SK-N-SH (cell line): Measurements from ENCODE around the gene RIN3. TPM values are rescaled to one million over a fixed set of nuclear protein-coding genes. Genes with fewer than 3 reads are reported as not detected.

ENCODE experiments used
- CTCF ChIA-PET: fragments of 300-600, 350-600 bp; formaldehyde crosslinking; extraction: SDS; loops from one replicate; lab custom pipeline; 2021; lab: Yijun Ruan, JAX
- POLR2A ChIA-PET: fragments of 350-600 bp; sonication (Branson Sonifier 250); formaldehyde crosslinking; extraction: SDS; loops from one replicate; lab custom pipeline; 2020; ENCODE audit warnings: antibody characterized with exemption, inconsistent platforms; lab: Yijun Ruan, JAX
- DNase-seq: peaks from one replicate; pipeline ENCODE4 v3.0.0; 2012
- H2AFZ ChIP-seq: fragments of 200-600 bp; sonication (generic); 2 replicates; pipeline ENCODE4 v1.8.1; 2016; ENCODE audit warnings: antibody characterized with exemption, mild to moderate bottlenecking, low read depth
- H3F3A ChIP-seq: fragments of 200-600 bp; sonication (generic); replicated peaks from 2 replicates; pipeline ENCODE3; 2016; ENCODE audit warnings: antibody characterized with exemption, mild to moderate bottlenecking; ENCODE audit not compliant: insufficient read depth
- H3K27ac ChIP-seq, 2 experiments: fragments of 200-500 bp in 1 of 2; fragments of 200-600 bp in 1 of 2; sonication (Bioruptor generic) in 1 of 2; sonication (generic), shearing (Covaris generic) in 1 of 2; 2 replicates each; pipeline versions ENCODE4 v1.5.1 to v1.6.1; 2014 to 2016; ENCODE audit warnings: low read depth in 2 of 2, inconsistent platforms in 1 of 2, low read length in 1 of 2, mild to moderate bottlenecking in 1 of 2, mixed read lengths in 1 of 2
- H3K27me3 ChIP-seq: fragments of 200-600 bp; sonication (generic), shearing (Covaris generic); 2 replicates; pipeline ENCODE4 v1.6.1; 2016; ENCODE audit warnings: mixed run types; ENCODE audit not compliant: insufficient read depth
- H3K36me3 ChIP-seq, 2 experiments: fragments of 200-500 bp in 1 of 2; fragments of 200-600 bp in 1 of 2; sonication (Bioruptor generic) in 1 of 2; sonication (generic) in 1 of 2; replicated peaks in 1 of 2; 2 replicates each; pipeline versions ENCODE3 to v1.5.1; 2014 to 2016; ENCODE audit warnings: low read length in 1 of 2, mild to moderate bottlenecking in 1 of 2; ENCODE audit not compliant: insufficient read depth in 2 of 2, control insufficient read depth in 1 of 2
- H3K4me1 ChIP-seq, 2 experiments: fragments of 200-500 bp in 1 of 2; fragments of 200-600 bp in 1 of 2; sonication (Bioruptor generic) in 1 of 2; sonication (generic), shearing (Covaris generic) in 1 of 2; 2 replicates each; pipeline versions ENCODE4 v1.5.1 to v1.6.1; 2014 to 2016; ENCODE audit warnings: low read depth in 1 of 2, low read length in 1 of 2, mixed run types in 1 of 2; ENCODE audit not compliant: insufficient read depth in 2 of 2, control insufficient read depth in 1 of 2
- H3K4me2 ChIP-seq: fragments of 200-600 bp; sonication (generic), shearing (Covaris generic); 2 replicates; pipeline ENCODE4 v1.6.1; 2017; ENCODE audit warnings: mixed run types
- H3K4me3 ChIP-seq, 2 experiments: fragments of 200-500 bp in 1 of 2; fragments of 200-600 bp in 1 of 2; sonication (Bioruptor generic) in 1 of 2; sonication (generic), shearing (Covaris generic) in 1 of 2; 2 replicates each; pipeline versions ENCODE4 v1.5.1 to v1.8.1; 2014 to 2016; ENCODE audit warnings: low read depth in 2 of 2, inconsistent platforms in 1 of 2, low read length in 1 of 2, mild to moderate bottlenecking in 1 of 2, mixed read lengths in 1 of 2, moderate library complexity in 1 of 2
- H3K79me2 ChIP-seq: fragments of 200-600 bp; sonication (generic); 2 replicates; pipeline ENCODE4 v1.8.1; 2017; ENCODE audit warnings: mild to moderate bottlenecking; ENCODE audit not compliant: insufficient read depth
- H3K9ac ChIP-seq: fragments of 200-600 bp; sonication (generic); 2 replicates; pipeline ENCODE4 v1.6.1; 2017; ENCODE audit warnings: mixed run types
- H3K9me2 ChIP-seq: fragments of 200-600 bp; sonication (generic); 2 replicates; pipeline ENCODE4 v1.6.1; 2017; ENCODE audit warnings: mixed run types
- H3K9me3 ChIP-seq: fragments of 200-600 bp; sonication (generic); 2 replicates; pipeline ENCODE4 v1.6.1; 2017; ENCODE audit warnings: mixed run types, mild to moderate bottlenecking, moderate library complexity
- H4K20me1 ChIP-seq: fragments of 200-600 bp; sonication (generic); 2 replicates; pipeline ENCODE4 v1.6.1; 2017; ENCODE audit warnings: mild to moderate bottlenecking, mixed run types; ENCODE audit not compliant: insufficient read depth
- CHD2 ChIP-seq: fragments of 150-350 bp; IDR thresholded peaks from 2 replicates; pipeline ENCODE4 v1.6.1; 2018; ENCODE audit warnings: low read length; ENCODE audit not compliant: partially characterized antibody
- EZH2phosphoT487 ChIP-seq: fragments of 200-600 bp; sonication (generic); IDR thresholded peaks from 2 replicates; pipeline ENCODE4 v1.6.1; 2017; ENCODE audit warnings: low read depth, mixed run types, mild to moderate bottlenecking, antibody characterized with exemption, moderate library complexity, borderline replicate concordance
- FOSL2 ChIP-seq: IDR thresholded peaks from 2 replicates; pipeline ENCODE4 v1.4.0; 2012; ENCODE audit warnings: low read depth, mild to moderate bottlenecking, moderate library complexity, borderline replicate concordance
- FOXM1 ChIP-seq: IDR thresholded peaks from 2 replicates; pipeline ENCODE4 v1.4.0; 2012; ENCODE audit warnings: low read depth, mild to moderate bottlenecking
- GABPA ChIP-seq: IDR thresholded peaks from 2 replicates; pipeline ENCODE4 v1.4.0; 2012; ENCODE audit warnings: low read depth, mild to moderate bottlenecking
- GATA2 ChIP-seq: sonication (generic); formaldehyde crosslinking; IDR thresholded peaks from 2 replicates; pipeline ENCODE4 v1.5.0; 2020; ENCODE audit warnings: mild to moderate bottlenecking, missing genetic modification reagents
- IRF3 ChIP-seq: fragments of 150-350 bp; IDR thresholded peaks from 2 replicates; pipeline ENCODE4 v1.6.1; 2016; ENCODE audit warnings: mild to moderate bottlenecking, low read depth, low read length
- MAX ChIP-seq: IDR thresholded peaks from 2 replicates; pipeline ENCODE4 v1.4.0; 2012; ENCODE audit warnings: low read depth
- MEF2A ChIP-seq: IDR thresholded peaks from 2 replicates; pipeline ENCODE4 v1.4.0; 2012; ENCODE audit warnings: low read depth, borderline replicate concordance
- MXI1 ChIP-seq: IDR thresholded peaks from 2 replicates; pipeline ENCODE4 v1.6.1; 2012; ENCODE audit warnings: mild to moderate bottlenecking, low read depth, low read length, improper control_type of control experiment
- NFIC ChIP-seq: IDR thresholded peaks from 2 replicates; pipeline ENCODE4 v1.4.0; 2012; ENCODE audit warnings: borderline replicate concordance
- NRF1 ChIP-seq: IDR thresholded peaks from 2 replicates; pipeline ENCODE4 v1.6.1; 2012; ENCODE audit warnings: low read depth, mild to moderate bottlenecking, low read length
- RAD21 ChIP-seq: IDR thresholded peaks from 2 replicates; pipeline ENCODE4 v1.6.1; 2012; ENCODE audit warnings: mild to moderate bottlenecking, low read length
- RCOR1 ChIP-seq: fragments of 150-350 bp; IDR thresholded peaks from 2 replicates; pipeline ENCODE4 v1.6.1; 2017; ENCODE audit warnings: antibody characterized with exemption, low read length
- RXRA ChIP-seq: IDR thresholded peaks from 2 replicates; pipeline ENCODE4 v1.4.0; 2012; ENCODE audit warnings: low read depth, mild to moderate bottlenecking, borderline replicate concordance
- TAF1 ChIP-seq: IDR thresholded peaks from 2 replicates; pipeline ENCODE4 v1.6.1; 2012; ENCODE audit warnings: low read depth, mild to moderate bottlenecking, low read length, moderate library complexity, borderline replicate concordance
- TCF12 ChIP-seq: IDR thresholded peaks from 2 replicates; pipeline ENCODE4 v1.4.0; 2012
- USF1 ChIP-seq: IDR thresholded peaks from 2 replicates; pipeline ENCODE4 v1.4.0; 2012; ENCODE audit warnings: low read depth, borderline replicate concordance
- YY1 ChIP-seq: IDR thresholded peaks from 2 replicates; pipeline ENCODE4 v1.4.0; 2012; ENCODE audit warnings: low read depth, mild to moderate bottlenecking
- ZBTB33 ChIP-seq: IDR thresholded peaks from 2 replicates; pipeline ENCODE4 v1.4.0; 2012; ENCODE audit warnings: low read depth, borderline replicate concordance
- WGBS: methylation state at CpG from one replicate; pipeline ENCODE4 v1.1.6; 2017; ENCODE audit warnings: low lambda C conversion rate; 5-methylcytosine and 5-hydroxymethylcytosine counted together
- polyA plus RNA-seq, 3 experiments: library from polyadenylated mRNA; depleted of rRNA; stranded (reverse); fragments of >200 nt; gene quantifications; 2 replicates each; pipeline ENCODE4 v1.2.3, GENCODE V29; 2012

RIN3 gene
- polyA plus RNA-seq, 1 of the 3 experiments (the other 2 are of a cell fraction) = 12.4 TPM

GRCh38 chr14:92644171-92644969 is 130.8 kb downstream of the RIN3 start:
- Histone ChIP-seq H3K9me2 (no peaks in the 10 kb centered on the region), H3F3A (peaks cover 39% of the 10 kb centered on the region), H3K36me3 (peaks cover 2 to 12% of the 10 kb centered on the region in 2 experiments), H3K27me3 (no peaks in the 10 kb centered on the region), H3K27ac (peak overlapping the region in 1 of 2 experiments; percentile 99; a peak in 1 of 4 replicates), H3K79me2 (peaks cover 5% of the 10 kb centered on the region; the same call in 1 of the 2 replicates), H3K4me3 (no peak overlapping the region), H3K4me1 (peaks cover 3 to 28% of the 10 kb centered on the region in 2 experiments; a peak in 3 of 4 replicates), H3K4me2 (no peak overlapping the region; the same call in 1 of the 2 replicates), H2AFZ (no peak overlapping the region), H4K20me1 (no peaks in the 10 kb centered on the region), H3K9me3 (no peaks in the 10 kb centered on the region), H3K9ac (no peak overlapping the region)
- TF ChIP-seq NRF1 (no peak), GATA2 (CRISPR knock-in tag) (no peak), MEF2A (no peak), EZH2phosphoT487 (no peak), FOSL2 (peak; percentile 60), RXRA (peak; percentile 35; the same call in 1 of the 2 replicates), MAX (0 out of 2 replicates have a peak, but pooled peaks have one; percentile 27), TCF12 (no peak), MXI1 (no peak), ZBTB33 (no peak), USF1 (no peak)
- CTCF ChIA-PET = interaction anchor here (0.9 kb wide), 1 partner anchor 42 kb away, joined by 5 read pairs; no protein-coding TSS in a partner anchor
- no peak for DNase-seq
- POLR2A ChIA-PET = no interaction called here
- 46% methylated on average over 8 of the region's 9 CpGs for WGBS

- no peaks in the 10 kb centered on the region for H3K27me3 ChIP-seq
- H3K4me2 ChIP-seq = no peak overlapping the region
- ChIA-PET POLR2A (no interaction called here), CTCF (no interaction called here)
- H3K4me1 ChIP-seq = peaks cover 3 to 28% of the 10 kb centered on the region in 2 experiments; a peak in 3 of 4 replicates
- no peak overlapping the region for H2AFZ ChIP-seq
- no peak overlapping the region for H3K9ac ChIP-seq
- H3K9me3 ChIP-seq = no peaks in the 10 kb centered on the region
- no peak overlapping the region; a peak in 1 of 4 replicates for H3K4me3 ChIP-seq
- peaks cover 5% of the 10 kb centered on the region; the same call in 1 of the 2 replicates for H3K79me2 ChIP-seq
- H3K27ac ChIP-seq = peak overlapping the region in 1 of 2 experiments; percentile 99; a peak in 2 of 4 replicates
- no peaks in the 10 kb centered on the region for H4K20me1 ChIP-seq
- no peak for DNase-seq
- H3K9me2 ChIP-seq = no peaks in the 10 kb centered on the region
- 64% methylated on average over 7 of the region's 9 CpGs for WGBS
- H3K36me3 ChIP-seq = peaks cover 2 to 12% of the 10 kb centered on the region in 2 experiments
- peaks cover 39% of the 10 kb centered on the region for H3F3A ChIP-seq
- TF ChIP-seq CHD2 (no peak), RCOR1 (no peak), NRF1 (no peak), TAF1 (no peak), TCF12 (no peak), RAD21 (no peak), MEF2A (no peak), RXRA (no peak), FOXM1 (no peak), GABPA (no peak), EZH2phosphoT487 (no peak), NFIC (no peak), IRF3 (no peak), MAX (no peak), YY1 (no peak)
Measured at GRCh38 chr14:92644970-92645515, 131.5 kb downstream of the RIN3 start.
